NCI-H2081 (cell line): ENCODE measurements around the gene NPHS1.

Source experiments
- DNase-seq, 2 experiments: peaks; one replicate each; lab custom pipeline; 2025; lab: John Stamatoyannopoulos, UW

The NPHS1 gene

DNA sequence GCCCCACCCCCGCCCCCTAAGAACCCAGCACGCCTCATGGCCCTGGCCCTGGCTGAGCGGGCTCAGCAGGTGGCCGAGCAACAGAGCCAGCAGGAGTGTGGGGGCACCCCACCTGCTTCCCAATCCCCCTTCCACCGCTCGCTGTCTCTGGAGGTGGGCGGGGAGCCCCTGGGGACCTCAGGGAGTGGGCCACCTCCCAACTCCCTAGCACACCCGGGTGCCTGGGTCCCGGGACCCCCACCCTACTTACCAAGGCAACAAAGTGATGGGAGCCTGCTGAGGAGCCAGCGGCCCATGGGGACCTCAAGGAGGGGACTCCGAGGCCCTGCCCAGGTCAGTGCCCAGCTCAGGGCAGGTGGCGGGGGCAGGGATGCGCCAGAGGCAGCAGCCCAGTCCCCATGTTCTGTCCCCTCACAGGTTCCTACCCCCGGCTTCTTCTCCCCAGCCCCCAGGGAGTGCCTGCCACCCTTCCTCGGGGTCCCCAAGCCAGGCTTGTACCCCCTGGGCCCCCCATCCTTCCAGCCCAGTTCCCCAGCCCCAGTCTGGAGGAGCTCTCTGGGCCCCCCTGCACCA, 65.0 kb downstream of the NPHS1 start:
- DNase-seq, result no peak

GRCh38 chr19:35786299-35787160, 65.8 kb downstream of the NPHS1 start:
- no peak for DNase-seq

GRCh38 chr19:35785339-35785627, 67.0 kb downstream of the NPHS1 start:
- DNase-seq, result no peak

GRCh38 chr19:35784503-35785338, 67.6 kb downstream of the NPHS1 start:
- no peak for DNase-seq

DNA sequence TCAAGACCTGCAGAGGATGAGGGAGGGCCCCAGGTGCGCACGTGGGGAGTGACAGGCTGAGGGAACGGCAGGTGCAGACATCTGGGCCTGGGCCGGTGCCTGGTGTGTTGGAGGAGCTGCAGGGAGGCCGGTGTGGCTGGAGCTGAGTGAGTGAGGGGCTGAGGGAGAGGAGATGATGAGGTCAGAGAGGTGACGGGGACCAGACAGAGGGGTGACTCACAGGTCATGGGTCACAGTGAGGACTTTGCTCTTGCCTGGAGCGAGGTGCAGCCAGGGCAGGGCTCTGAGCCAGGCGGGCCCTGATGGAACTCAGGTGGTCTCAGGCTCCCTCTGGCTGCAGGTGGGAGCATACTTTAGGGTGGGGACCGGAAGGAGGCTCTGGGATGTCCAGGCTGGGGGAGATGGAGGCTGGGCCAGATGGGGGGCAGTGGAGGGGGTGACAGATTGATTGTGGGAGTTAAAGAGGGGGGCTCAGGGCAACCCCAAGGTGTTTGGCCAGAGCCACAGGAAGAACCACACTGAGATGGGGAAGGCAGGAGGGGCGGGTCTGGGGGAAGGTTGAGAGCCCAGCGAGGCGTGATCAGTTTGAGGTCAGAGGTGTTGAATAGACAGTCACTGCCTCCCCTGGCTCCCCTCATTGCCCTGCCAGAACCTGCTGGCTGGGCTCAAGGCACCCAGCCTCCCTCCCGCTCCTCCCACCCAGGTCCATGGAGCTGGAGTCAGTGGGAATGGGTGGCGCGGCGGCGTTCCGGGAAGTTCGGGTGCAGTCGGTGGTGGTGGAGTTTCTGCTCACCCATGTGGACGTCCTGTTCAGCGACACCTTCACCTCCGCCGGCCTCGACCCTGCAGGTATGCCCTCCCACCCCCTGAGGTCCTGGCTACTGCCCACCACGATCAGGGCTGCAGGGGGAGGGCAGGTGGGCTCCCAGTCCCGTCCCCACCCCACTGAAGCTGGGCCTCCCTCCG, 68.6 kb downstream of the NPHS1 start:
- no peak for DNase-seq

DNA sequence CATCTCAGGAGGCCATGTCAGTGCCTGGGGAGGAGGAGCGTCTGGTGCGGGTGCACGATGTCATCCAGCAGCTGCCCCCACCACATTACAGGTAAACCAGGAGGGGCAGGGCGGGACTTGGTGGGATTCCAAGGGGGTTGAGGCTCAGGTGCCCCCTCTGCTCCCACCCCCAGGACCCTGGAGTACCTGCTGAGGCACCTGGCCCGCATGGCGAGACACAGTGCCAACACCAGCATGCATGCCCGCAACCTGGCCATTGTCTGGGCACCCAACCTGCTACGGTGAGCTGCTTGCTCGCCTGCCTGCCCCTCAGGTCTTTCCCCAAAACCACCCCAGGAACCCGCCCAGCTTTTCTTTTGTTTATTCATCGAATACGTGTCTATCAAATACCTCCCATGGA, 69.7 kb downstream of the NPHS1 start:
- no peak for DNase-seq

- no peak for DNase-seq
Observed at GRCh38 chr19:35781650-35782049, 70.7 kb downstream of the NPHS1 start.

DNA sequence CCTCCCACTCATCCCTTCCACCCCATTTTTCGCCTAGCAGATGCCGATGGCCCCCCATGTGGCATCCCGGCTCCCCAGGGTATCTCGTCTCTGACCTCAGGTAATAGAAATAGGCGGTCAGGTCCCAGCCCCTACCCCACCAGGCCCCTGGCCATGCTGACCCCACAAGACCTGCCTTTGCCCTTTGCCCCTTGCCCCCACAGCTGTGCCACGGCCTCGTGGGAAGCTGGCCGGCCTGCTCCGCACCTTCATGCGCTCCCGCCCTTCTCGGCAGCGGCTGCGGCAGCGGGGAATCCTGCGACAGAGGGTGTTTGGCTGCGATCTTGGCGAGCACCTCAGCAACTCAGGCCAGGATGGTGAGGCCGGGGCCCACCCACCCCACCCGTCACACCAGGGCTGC, 71.6 kb downstream of the NPHS1 start:
- DNase-seq, result no peak

DNA sequence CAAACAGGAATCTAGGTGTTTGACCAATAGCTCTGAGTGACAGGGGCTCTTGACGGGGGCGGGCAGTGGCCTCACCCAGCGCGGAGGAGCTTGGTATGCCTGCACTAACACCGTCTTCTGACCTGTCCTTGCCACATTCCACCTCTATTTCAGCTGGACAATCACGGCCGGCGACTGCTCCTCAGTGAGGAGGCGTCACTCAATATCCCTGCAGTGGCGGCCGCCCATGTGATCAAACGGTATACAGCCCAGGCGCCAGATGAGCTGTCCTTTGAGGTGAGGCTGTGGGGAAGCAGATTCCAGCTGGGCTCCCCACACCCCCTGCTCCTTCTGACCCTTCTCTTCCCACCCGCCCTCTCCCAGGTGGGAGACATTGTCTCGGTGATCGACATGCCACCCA, 72.2 kb downstream of the NPHS1 start:
- no peak for DNase-seq

- no peak for DNase-seq
Observed at GRCh38 chr19:35779033-35779432, 73.3 kb downstream of the NPHS1 start.

- DNase-seq, result no peak
Observed at GRCh38 chr19:35777961-35778360, 74.3 kb downstream of the NPHS1 start.

- DNase-seq, result no peak
Observed at GRCh38 chr19:35777086-35777841, 75.0 kb downstream of the NPHS1 start.

DNA sequence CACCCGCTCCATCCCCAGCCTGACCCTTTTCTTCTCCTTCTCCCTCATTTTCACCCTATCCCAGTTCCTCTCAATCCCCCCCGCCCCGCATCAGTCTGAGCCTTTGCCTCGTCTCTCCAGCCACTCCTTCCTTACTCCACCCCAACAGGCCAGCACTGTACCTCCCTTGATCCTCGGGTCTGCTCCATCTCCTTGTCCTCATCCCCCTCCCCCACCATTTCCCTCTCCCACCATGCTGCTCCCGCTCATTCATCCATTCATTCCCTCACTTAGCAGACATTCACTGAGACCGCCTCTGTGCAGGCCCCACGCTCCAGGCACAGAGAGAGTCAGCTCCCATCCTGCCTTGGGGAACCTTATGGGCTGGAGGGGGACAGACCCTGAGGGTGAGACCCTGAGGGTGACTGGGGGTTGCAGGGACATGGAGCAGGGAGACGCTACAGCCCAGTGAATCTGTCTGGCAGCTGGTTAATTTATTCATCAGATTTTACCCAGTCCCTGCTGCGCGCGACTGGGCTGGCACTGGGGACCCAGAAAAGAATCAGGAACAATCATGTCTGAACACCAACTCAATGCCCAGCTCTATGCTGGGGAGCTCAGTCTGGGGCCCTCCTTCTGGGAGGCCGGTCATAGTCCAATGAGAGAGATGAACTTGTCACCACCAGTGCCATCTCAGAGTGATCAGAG, 76.1 kb downstream of the NPHS1 start:
- no peak for DNase-seq
